Mesendoderm (in vitro differentiated cells): ENCODE data around the gene EYA2.

ENCODE experiments used
- DNase-seq: peaks from one replicate; pipeline ENCODE4 v3.0.0; 2013
- H2AK5ac ChIP-seq: 2 replicates; pipeline ENCODE4 v1.6.1; 2013; ENCODE audit warnings: low read length, inconsistent platforms
- H2BK120ac ChIP-seq: 2 replicates; pipeline ENCODE4 v1.6.1; 2013; ENCODE audit warnings: low read depth, mild to moderate bottlenecking, low read length, moderate library complexity, mixed read lengths
- H2BK15ac ChIP-seq: replicated peaks from 2 replicates; pipeline ENCODE4 v1.6.1; 2013; ENCODE audit warnings: low read depth, mild to moderate bottlenecking, moderate library complexity
- H2BK5ac ChIP-seq: 2 replicates; pipeline ENCODE4 v1.6.1; 2013; ENCODE audit warnings: low read length, inconsistent platforms
- H3K18ac ChIP-seq: 2 replicates; pipeline ENCODE4 v1.6.1; 2013; ENCODE audit warnings: mild to moderate bottlenecking, low read length, mixed read lengths
- H3K23ac ChIP-seq: one replicate; pipeline ENCODE4 v1.6.1; 2013; ENCODE audit warnings: low read length
- H3K27ac ChIP-seq: 2 replicates; pipeline ENCODE4 v1.5.1; 2013; ENCODE audit warnings: low read depth, mild to moderate bottlenecking, inconsistent platforms, low read length, moderate library complexity
- H3K27me3 ChIP-seq: 2 replicates; pipeline ENCODE4 v1.6.1; 2013; ENCODE audit warnings: low read length, control low read depth, mild to moderate bottlenecking, inconsistent platforms; ENCODE audit not compliant: insufficient read depth, poor library complexity
- H3K36me3 ChIP-seq: 2 replicates; pipeline ENCODE4 v1.6.1; 2013; ENCODE audit warnings: low read length, inconsistent platforms; ENCODE audit not compliant: control insufficient read depth, insufficient read depth
- H3K4ac ChIP-seq: one replicate; pipeline ENCODE4 v1.6.1; 2013; ENCODE audit warnings: low read depth, mild to moderate bottlenecking, low read length, moderate library complexity
- H3K4me1 ChIP-seq: 2 replicates; pipeline ENCODE4 v1.6.1; 2013; ENCODE audit warnings: low read depth, low read length, inconsistent platforms; ENCODE audit not compliant: control insufficient read depth
- H3K4me2 ChIP-seq: 2 replicates; pipeline ENCODE4 v1.6.1; 2013; ENCODE audit warnings: low read length
- H3K4me3 ChIP-seq: 2 replicates; pipeline ENCODE4 v1.5.1; 2013; ENCODE audit warnings: mild to moderate bottlenecking, low read length
- H3K56ac ChIP-seq: one replicate; pipeline ENCODE4 v1.6.1; 2013; ENCODE audit warnings: low read length
- H3K79me1 ChIP-seq: 2 replicates; pipeline ENCODE4 v1.6.1; 2013; ENCODE audit warnings: low read length, inconsistent platforms
- H3K79me2 ChIP-seq: 2 replicates; pipeline ENCODE4 v1.6.1; 2013; ENCODE audit warnings: mild to moderate bottlenecking, low read length; ENCODE audit not compliant: control insufficient read depth, insufficient read depth
- H3K9ac ChIP-seq: 2 replicates; pipeline ENCODE4 v1.6.1; 2013; ENCODE audit warnings: low read length, inconsistent platforms
- H4K5ac ChIP-seq: one replicate; pipeline ENCODE4 v1.6.1; 2013; ENCODE audit warnings: low read length
- H4K8ac ChIP-seq: one replicate; pipeline ENCODE4 v1.6.1; 2013; ENCODE audit warnings: low read depth, mild to moderate bottlenecking, control low read depth, low read length, moderate library complexity
- WGBS: extraction: QIAGEN DNeasy Blood & Tissue Kit; methylation state at CpG from one replicate; pipeline ENCODE4 v1.1.7; 2013; ENCODE audit warnings: low lambda C conversion rate, missing lambda C conversion rate; ENCODE audit not compliant: insufficient coverage; ENCODE audit errors: extremely low coverage; 5-methylcytosine and 5-hydroxymethylcytosine counted together

EYA2 gene

DNA sequence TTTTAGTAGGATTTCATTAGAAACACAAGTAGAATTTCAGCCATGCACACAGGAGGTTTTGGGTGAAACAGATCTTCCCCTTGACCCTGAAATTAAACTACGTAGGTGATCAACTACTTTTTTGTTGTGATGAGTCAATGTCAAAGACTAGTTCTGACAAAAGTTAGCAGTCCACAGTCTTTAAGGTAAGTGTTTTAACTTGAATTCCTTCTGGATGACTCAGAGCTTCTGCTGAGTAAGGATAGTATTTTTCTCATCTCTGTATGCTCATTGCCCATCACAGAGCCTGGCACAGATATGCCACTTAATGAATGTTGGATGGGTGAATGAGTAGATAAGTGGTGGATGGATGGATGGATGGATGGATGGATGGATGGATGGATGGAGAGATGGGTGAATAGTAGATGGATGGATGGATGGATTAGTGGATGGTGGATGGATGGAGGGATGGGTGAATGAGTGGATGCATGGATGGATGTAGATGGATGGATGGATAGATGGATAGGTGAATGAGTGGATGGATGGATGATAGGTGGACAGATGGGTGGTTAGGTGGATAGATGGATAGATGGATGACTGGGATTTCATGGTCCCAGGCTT lies 296.5 kb downstream of the EYA2 start:
- Histone ChIP-seq H3K4ac (no peak overlapping the region), H3K56ac (no peak overlapping the region), H4K5ac (no peak overlapping the region), H3K36me3 (no peaks in the 10 kb centered on the region), H3K23ac (no peak overlapping the region), H3K27ac (no peak overlapping the region), H4K8ac (no peak overlapping the region), H3K27me3 (no peaks in the 10 kb centered on the region), H2BK120ac (no peak overlapping the region), H2BK15ac (no peak overlapping the region), H3K79me1 (no peaks in the 10 kb centered on the region), H3K9ac (no peak overlapping the region), H2AK5ac (no peak overlapping the region), H3K18ac (no peak overlapping the region), H2BK5ac (no peak overlapping the region), H3K4me1 (no peaks in the 10 kb centered on the region), H3K4me2 (no peak overlapping the region), H3K79me2 (no peaks in the 10 kb centered on the region), H3K4me3 (no peak overlapping the region)
- WGBS: no CpG with 5 or more reads among the region's 1 CpG
- DNase-seq: peak; percentile 34

GRCh38 chr20:47191956-47192355 lies 297.3 kb downstream of the EYA2 start:
- H3K56ac ChIP-seq: no peak overlapping the region
- WGBS: no CpG with 5 or more reads among the region's 3 CpGs

DNA sequence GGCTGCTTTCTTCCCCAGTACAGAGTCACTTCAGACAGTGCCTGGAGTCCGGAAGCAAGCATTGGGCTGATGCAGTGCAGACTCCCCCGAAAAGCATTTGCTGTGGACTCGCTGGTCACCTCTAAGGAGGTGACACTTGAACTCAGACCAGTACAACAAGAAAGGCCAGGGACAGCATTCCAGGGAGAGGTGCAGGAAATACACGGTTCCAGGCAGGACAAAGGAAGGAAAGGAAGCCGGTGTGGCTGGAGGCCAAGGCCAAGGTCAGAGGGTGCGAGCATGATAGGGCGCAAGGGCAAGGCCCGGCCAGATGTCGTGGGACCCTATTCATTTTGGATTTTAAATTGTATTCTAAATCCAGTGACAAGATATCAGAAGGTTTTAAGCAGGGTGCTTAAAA lies 300.9 kb downstream of the EYA2 start:
- Histone ChIP-seq H3K56ac (peak overlapping the region; percentile 46), H3K27me3 (no peaks in the 10 kb centered on the region), H3K79me1 (no peaks in the 10 kb centered on the region), H3K4me3 (no peak overlapping the region), H3K9ac (no peak overlapping the region), H3K36me3 (no peaks in the 10 kb centered on the region), H3K4ac (no peak overlapping the region), H4K8ac (no peak overlapping the region), H4K5ac (no peak overlapping the region), H3K27ac (no peak overlapping the region), H2AK5ac (no peak overlapping the region), H2BK120ac (no peak overlapping the region), H3K79me2 (no peaks in the 10 kb centered on the region), H2BK5ac (no peak overlapping the region), H3K4me1 (no peaks in the 10 kb centered on the region), H3K18ac (no peak overlapping the region), H3K23ac (no peak overlapping the region), H3K4me2 (no peak overlapping the region), H2BK15ac (no peak overlapping the region)
- no CpG with 5 or more reads among the region's 9 CpGs for WGBS
- DNase-seq: no peak

More at GRCh38 chr20:47191956-47192355, 297.3 kb downstream of the EYA2 start:
- no peak overlapping the region for H2BK5ac ChIP-seq
- no peak overlapping the region for H3K4ac ChIP-seq
- no peak for DNase-seq
- H2BK120ac ChIP-seq: no peak overlapping the region
- no peak overlapping the region for H2AK5ac ChIP-seq
- no peak overlapping the region for H3K4me2 ChIP-seq
- H3K4me3 ChIP-seq: no peak overlapping the region
- H4K5ac ChIP-seq: no peak overlapping the region
- no peaks in the 10 kb centered on the region for H3K79me1 ChIP-seq
- no peak overlapping the region for H3K18ac ChIP-seq
- no peak overlapping the region for H3K27ac ChIP-seq
- H3K23ac ChIP-seq: no peak overlapping the region
- H3K4me1 ChIP-seq: no peaks in the 10 kb centered on the region
- H3K27me3 ChIP-seq: no peaks in the 10 kb centered on the region
- no peak overlapping the region for H4K8ac ChIP-seq
- no peak overlapping the region for H2BK15ac ChIP-seq
- H3K36me3 ChIP-seq: no peaks in the 10 kb centered on the region
- H3K9ac ChIP-seq: no peak overlapping the region
- no peaks in the 10 kb centered on the region for H3K79me2 ChIP-seq

- Histone ChIP-seq H3K4me2 (no peak overlapping the region), H3K27ac (no peak overlapping the region), H4K5ac (peak overlapping the region; percentile 85), H3K79me2 (no peaks in the 10 kb centered on the region), H3K9ac (peak overlapping the region; percentile 31), H3K27me3 (no peaks in the 10 kb centered on the region), H2BK5ac (no peak overlapping the region), H3K4ac (no peak overlapping the region), H2BK15ac (no peak overlapping the region), H3K79me1 (no peaks in the 10 kb centered on the region), H3K18ac (no peak overlapping the region), H3K4me1 (peaks cover 3% of the 10 kb centered on the region), H3K56ac (peak overlapping the region; percentile 25), H3K36me3 (no peaks in the 10 kb centered on the region), H2BK120ac (no peak overlapping the region), H3K4me3 (no peak overlapping the region), H4K8ac (no peak overlapping the region), H3K23ac (no peak overlapping the region), H2AK5ac (no peak overlapping the region)
- peak; percentile 76 for DNase-seq
- whole genome bisulfite sequencing: no CpG with 5 or more reads among the region's 34 CpGs
Observed at GRCh38 chr20:47196091-47197081, 301.7 kb downstream of the EYA2 start.

DNA sequence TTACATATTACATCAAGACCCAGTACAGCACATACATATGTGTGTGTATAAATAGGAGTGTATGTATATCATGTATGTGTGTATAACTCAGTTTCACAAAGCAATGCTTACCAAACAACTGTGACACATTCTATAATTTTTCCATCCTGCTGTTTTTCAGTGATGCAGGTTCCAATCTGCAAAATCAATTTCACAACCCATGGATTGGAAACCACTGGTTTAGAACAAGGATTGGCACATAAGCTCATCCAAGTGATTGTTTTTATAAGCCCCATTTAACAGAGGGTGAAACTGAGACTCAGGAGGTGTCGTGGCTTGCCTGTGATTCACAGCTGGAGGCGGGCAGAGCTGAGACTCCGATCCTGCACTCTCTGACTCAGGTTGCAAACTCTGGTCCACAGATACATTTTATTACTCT lies 303.6 kb downstream of the EYA2 start:
- no peak for DNase-seq
- no peak overlapping the region for H2BK5ac ChIP-seq
- no peak overlapping the region for H3K4me3 ChIP-seq
- H3K23ac ChIP-seq: no peak overlapping the region
- no peak overlapping the region for H3K4me2 ChIP-seq
- no peak overlapping the region for H3K4ac ChIP-seq
- H3K9ac ChIP-seq: no peak overlapping the region
- no peaks in the 10 kb centered on the region for H3K27me3 ChIP-seq
- no CpG with 5 or more reads among the region's 3 CpGs for WGBS
- no peak overlapping the region for H3K18ac ChIP-seq
- no peak overlapping the region for H4K5ac ChIP-seq
- no peak overlapping the region for H2BK15ac ChIP-seq
- no peak overlapping the region for H3K27ac ChIP-seq
- no peak overlapping the region for H2BK120ac ChIP-seq
- no peaks in the 10 kb centered on the region for H3K36me3 ChIP-seq
- H3K4me1 ChIP-seq: peaks cover 3% of the 10 kb centered on the region
- H3K79me1 ChIP-seq: no peaks in the 10 kb centered on the region
- H3K56ac ChIP-seq: no peak overlapping the region
- H4K8ac ChIP-seq: no peak overlapping the region
- H2AK5ac ChIP-seq: no peak overlapping the region
- no peaks in the 10 kb centered on the region for H3K79me2 ChIP-seq
